ENCODE results near the gene HLA-B. TPM values are rescaled to one million over a fixed set of nuclear protein-coding genes. Genes with fewer than 3 reads are reported as not detected.
A peak's percentile ranks its signal among the peaks of the same experiment; 100 is the strongest.

HLA-B gene
- total RNA-seq, 1 donor = 510 TPM

GRCh38 chr6:31308845-31309175 is 48.2 kb downstream of the HLA-B start:
- no peak for TF ChIP-seq CTCF (IDR thresholded peaks at IDR 0.05; ENCODE audit: extremely low read depth, low read depth, low read length)
- no peak for DNase-seq (ENCODE audit: insufficient read length, low spot score, missing footprints)
- Histone ChIP-seq H3K79me2 (ENCODE audit: insufficient read depth, low read length) (no peaks in the 10 kb centered on the region), H2AFZ (ENCODE audit: low read length) (no peak overlapping the region), H4K20me1 (ENCODE audit: insufficient read depth, low read length) (no peaks in the 10 kb centered on the region), H3K4me2 (ENCODE audit: insufficient read depth, low read length) (no peak overlapping the region), H3K4me3 (ENCODE audit: insufficient read depth, low read length) (no peak overlapping the region), H3K27ac (ENCODE audit: low read depth, low read length) (no peak overlapping the region), H3K27me3 (ENCODE audit: insufficient read depth, low read length) (peaks cover 51% of the 10 kb centered on the region), H3K4me1 (ENCODE audit: insufficient read depth, low read length) (no peaks in the 10 kb centered on the region), H3K9me3 (ENCODE audit: low read depth, low read length) (no peaks in the 10 kb centered on the region), H3K36me3 (ENCODE audit: insufficient read depth, low read length) (no peaks in the 10 kb centered on the region)

- no peak overlapping the region for H3K4me2 ChIP-seq (ENCODE audit: insufficient read depth, low read length)
- no peaks in the 10 kb centered on the region for H3K4me1 ChIP-seq (ENCODE audit: insufficient read depth, low read length)
- H3K4me3 ChIP-seq (ENCODE audit: insufficient read depth, low read length) = no peak overlapping the region
- no peak overlapping the region for H3K27ac ChIP-seq (ENCODE audit: low read depth, low read length)
- no peaks in the 10 kb centered on the region for H3K79me2 ChIP-seq (ENCODE audit: insufficient read depth, low read length)
- DNase-seq (ENCODE audit: insufficient read length, low spot score, missing footprints) = peak; percentile 65
- H3K36me3 ChIP-seq (ENCODE audit: insufficient read depth, low read length) = no peaks in the 10 kb centered on the region
- no peak overlapping the region for H2AFZ ChIP-seq (ENCODE audit: low read length)
- H4K20me1 ChIP-seq (ENCODE audit: insufficient read depth, low read length) = no peaks in the 10 kb centered on the region
- no peak for TF ChIP-seq CTCF (IDR thresholded peaks at IDR 0.05; ENCODE audit: extremely low read depth, low read depth, low read length)
- H3K27me3 ChIP-seq (ENCODE audit: insufficient read depth, low read length) = peaks cover 49% of the 10 kb centered on the region
- no peaks in the 10 kb centered on the region for H3K9me3 ChIP-seq (ENCODE audit: low read depth, low read length)
Observed at GRCh38 chr6:31308050-31308844, 48.7 kb downstream of the HLA-B start.

- no peak overlapping the region for H2AFZ ChIP-seq (ENCODE audit: low read length)
- H3K79me2 ChIP-seq (ENCODE audit: insufficient read depth, low read length) = no peaks in the 10 kb centered on the region
- H3K36me3 ChIP-seq (ENCODE audit: insufficient read depth, low read length) = no peaks in the 10 kb centered on the region
- no peak overlapping the region for H3K27ac ChIP-seq (ENCODE audit: low read depth, low read length)
- no peak overlapping the region for H3K4me3 ChIP-seq (ENCODE audit: insufficient read depth, low read length)
- no peaks in the 10 kb centered on the region for H3K9me3 ChIP-seq (ENCODE audit: low read depth, low read length)
- no peak for TF ChIP-seq CTCF (IDR thresholded peaks at IDR 0.05; ENCODE audit: extremely low read depth, low read depth, low read length)
- no peaks in the 10 kb centered on the region for H4K20me1 ChIP-seq (ENCODE audit: insufficient read depth, low read length)
- H3K27me3 ChIP-seq (ENCODE audit: insufficient read depth, low read length) = peaks cover 43% of the 10 kb centered on the region
- no peak overlapping the region for H3K4me2 ChIP-seq (ENCODE audit: insufficient read depth, low read length)
- peak; percentile 32 for DNase-seq (ENCODE audit: insufficient read length, low spot score, missing footprints)
- H3K4me1 ChIP-seq (ENCODE audit: insufficient read depth, low read length) = no peaks in the 10 kb centered on the region
Observed at GRCh38 chr6:31307669-31308049, 49.3 kb downstream of the HLA-B start.

- Histone ChIP-seq H4K20me1 (ENCODE audit: insufficient read depth, low read length) (no peaks in the 10 kb centered on the region), H3K4me2 (ENCODE audit: insufficient read depth, low read length) (no peak overlapping the region), H3K4me3 (ENCODE audit: insufficient read depth, low read length) (no peak overlapping the region), H3K79me2 (ENCODE audit: insufficient read depth, low read length) (no peaks in the 10 kb centered on the region), H3K27ac (ENCODE audit: low read depth, low read length) (no peak overlapping the region), H3K4me1 (ENCODE audit: insufficient read depth, low read length) (no peaks in the 10 kb centered on the region), H2AFZ (ENCODE audit: low read length) (no peak overlapping the region), H3K9me3 (ENCODE audit: low read depth, low read length) (no peaks in the 10 kb centered on the region), H3K27me3 (ENCODE audit: insufficient read depth, low read length) (peaks cover 30% of the 10 kb centered on the region), H3K36me3 (ENCODE audit: insufficient read depth, low read length) (no peaks in the 10 kb centered on the region)
- no peak for DNase-seq (ENCODE audit: insufficient read length, low spot score, missing footprints)
- TF ChIP-seq CTCF (IDR thresholded peaks at IDR 0.05; ENCODE audit: extremely low read depth, low read depth, low read length) = no peak
Observed at GRCh38 chr6:31305703-31306219, 51.2 kb downstream of the HLA-B start.
